Stimulated activated naive B cell treated with anti-CD40 and anti-IgM and Interleukin-4, amounts not matched to agents 10 μg/mL and 1 μg/mL and 100 μg/mL, for 72 hours (primary cell): ENCODE measurements around the gene ABCA4.
A peak's percentile ranks its signal among the peaks of the same experiment; 100 is the strongest.

Experiments used
- ATAC-seq, 2 donors: fragments of 150-1000 bp; cut with Tn5 transposase; replicated peaks; 2 replicates each; pipeline ENCODE4 v1.10.0; 2021; ENCODE audit warnings: moderate library complexity in 1 of 2
- DNase-seq: peaks from one replicate; pipeline ENCODE4 v3.0.0; 2021
- H3K27ac Mint-ChIP-seq: one replicate; pipeline ENCODE4 v1.8.0; 2022; ENCODE audit warnings: mild to moderate bottlenecking, mixed read lengths
- H3K27me3 Mint-ChIP-seq, 2 donors: one replicate each; pipeline ENCODE4 v1.8.0; 2022; ENCODE audit warnings: mixed read lengths in 2 of 2
- H3K36me3 Mint-ChIP-seq, 2 donors: one replicate each; pipeline ENCODE4 v1.8.0; 2022; ENCODE audit warnings: mixed read lengths in 2 of 2, mild to moderate bottlenecking in 1 of 2
- H3K4me1 Mint-ChIP-seq, 2 donors: one replicate each; pipeline ENCODE4 v1.8.0; 2022; ENCODE audit warnings: mixed read lengths in 2 of 2, mild to moderate bottlenecking in 1 of 2
- H3K4me3 Mint-ChIP-seq, 2 donors: one replicate each; pipeline ENCODE4 v1.8.0; 2022; ENCODE audit warnings: mild to moderate bottlenecking in 2 of 2, mixed read lengths in 2 of 2, moderate library complexity in 1 of 2
- H3K9me3 Mint-ChIP-seq, 2 donors: one replicate each; pipeline ENCODE4 v1.8.0; 2022; ENCODE audit warnings: mixed read lengths in 2 of 2, mild to moderate bottlenecking in 1 of 2

ABCA4 gene

DNA sequence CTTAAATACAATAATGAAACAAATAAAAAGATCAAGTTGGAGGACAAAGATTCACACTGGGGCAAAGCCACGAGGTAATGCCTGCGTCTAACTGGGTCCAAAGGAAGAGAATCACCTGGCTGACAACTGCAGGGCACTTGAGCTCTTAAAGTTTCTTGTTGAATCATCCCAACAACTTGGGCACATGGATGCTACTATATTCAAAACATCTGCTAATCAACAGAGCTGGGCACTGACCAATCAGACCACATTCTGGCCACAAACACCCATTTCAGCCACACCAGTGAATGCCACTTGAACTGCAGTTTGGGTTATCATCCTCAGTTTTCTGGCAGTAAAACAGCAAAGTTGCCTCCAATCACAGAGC lies 51.0 kb downstream of the ABCA4 start:
- Mint-ChIP-seq H3K4me3 (no peak overlapping the region), H3K9me3 (peaks cover 0 to 1% of the 10 kb centered on the region in 2 donors), H3K36me3 (no peaks in the 10 kb centered on the region), H3K4me1 (peaks cover 3 to 6% of the 10 kb centered on the region in 2 donors), H3K27me3 (no peaks in the 10 kb centered on the region), H3K27ac (no peak overlapping the region)
- ATAC-seq = no peak
- DNase-seq = no peak

DNA sequence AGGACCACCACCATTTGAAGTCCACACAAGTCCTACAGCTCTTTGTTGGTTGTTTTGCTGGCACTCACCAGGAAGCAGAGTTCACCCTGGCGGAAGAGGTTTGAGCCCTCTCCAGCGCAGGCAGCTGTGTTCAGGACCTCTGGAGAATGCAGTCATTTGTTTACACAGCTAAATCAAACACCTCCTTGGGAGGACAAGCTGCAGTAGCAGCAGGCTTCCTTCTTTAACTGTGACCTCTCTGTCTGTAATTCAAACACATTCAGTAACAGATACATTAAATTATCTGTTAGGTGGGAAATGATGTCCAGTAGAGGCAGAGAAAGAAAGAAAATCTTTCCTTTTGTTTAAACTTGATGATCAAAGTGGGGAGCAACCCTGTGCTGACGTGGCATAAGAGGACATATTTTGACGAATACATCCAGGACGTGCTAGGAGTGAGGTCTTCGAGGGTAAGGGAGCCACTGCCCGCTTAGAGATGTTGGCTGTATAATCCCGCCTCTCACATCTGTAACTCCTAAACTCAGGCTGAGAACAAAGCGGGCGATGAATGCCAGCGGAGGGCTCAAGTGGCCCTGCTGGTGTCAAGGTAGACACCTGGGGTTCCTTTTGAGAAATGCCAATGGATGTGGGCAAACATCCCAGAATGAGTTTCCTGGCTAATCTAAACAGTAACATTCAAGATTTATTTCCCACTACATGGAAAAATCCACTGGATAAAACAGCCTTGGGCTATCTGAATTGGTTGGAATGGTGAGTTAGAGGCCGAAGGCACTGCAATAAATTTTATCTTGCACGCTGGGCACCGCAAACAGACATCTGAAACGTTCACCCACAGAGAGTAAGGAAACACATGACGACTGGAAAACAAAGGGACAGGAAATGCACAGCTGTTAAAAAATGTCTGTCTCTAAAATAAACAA lies 51.7 kb downstream of the ABCA4 start:
- Mint-ChIP-seq H3K27me3 (no peaks in the 10 kb centered on the region), H3K27ac (no peak overlapping the region), H3K4me1 (peaks cover 3 to 6% of the 10 kb centered on the region in 2 donors), H3K36me3 (no peaks in the 10 kb centered on the region), H3K9me3 (no peaks in the 10 kb centered on the region), H3K4me3 (no peak overlapping the region)
- ATAC-seq (no peak), DNase-seq (no peak)

DNA sequence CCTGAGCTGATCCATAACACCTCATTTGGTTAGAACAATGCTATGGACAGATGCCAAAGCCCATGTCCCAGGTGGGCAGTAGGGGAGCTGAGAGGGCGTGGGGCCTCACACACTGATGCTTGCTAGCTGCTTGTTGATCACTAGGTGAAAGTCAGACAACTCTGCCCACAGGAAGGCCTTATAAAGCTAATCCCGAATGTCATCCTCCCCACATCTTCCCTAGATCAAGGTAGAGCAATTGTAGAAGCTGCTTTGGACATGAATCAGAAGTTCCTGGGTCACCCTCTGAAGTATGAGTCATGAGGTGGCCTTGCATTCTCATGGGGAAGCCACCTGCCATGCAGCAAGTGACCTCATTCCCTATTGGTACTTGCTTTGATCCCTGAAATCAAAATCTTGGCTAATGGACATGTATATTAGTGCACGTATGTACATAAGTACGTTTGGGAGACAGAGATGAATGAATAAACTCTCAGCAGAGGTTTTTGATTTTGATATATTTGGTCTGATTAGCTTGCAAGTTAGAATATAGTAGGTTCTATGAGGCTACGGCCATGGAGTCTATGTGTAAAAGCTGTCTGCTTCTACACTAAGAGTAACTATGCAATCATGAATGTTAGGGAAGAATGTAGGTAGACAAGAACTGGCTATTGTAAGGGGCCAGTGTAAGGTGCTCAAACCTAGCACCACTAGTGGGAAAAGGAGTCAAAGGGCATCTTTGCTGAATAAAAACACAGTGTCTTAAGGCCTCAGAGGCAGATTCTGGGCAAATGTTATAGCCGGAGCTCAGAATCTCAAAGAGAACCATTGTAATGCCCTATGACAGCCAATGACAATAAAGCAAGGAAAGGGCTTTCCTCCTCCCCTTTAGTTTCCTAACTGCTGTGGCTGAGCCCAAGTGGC lies 52.6 kb downstream of the ABCA4 start:
- DNase-seq (no peak), ATAC-seq (no peak)
- Mint-ChIP-seq H3K4me1 (peaks cover 3 to 6% of the 10 kb centered on the region in 2 donors), H3K4me3 (no peak overlapping the region), H3K9me3 (no peaks in the 10 kb centered on the region), H3K27ac (no peak overlapping the region), H3K36me3 (no peaks in the 10 kb centered on the region), H3K27me3 (no peaks in the 10 kb centered on the region)

DNA sequence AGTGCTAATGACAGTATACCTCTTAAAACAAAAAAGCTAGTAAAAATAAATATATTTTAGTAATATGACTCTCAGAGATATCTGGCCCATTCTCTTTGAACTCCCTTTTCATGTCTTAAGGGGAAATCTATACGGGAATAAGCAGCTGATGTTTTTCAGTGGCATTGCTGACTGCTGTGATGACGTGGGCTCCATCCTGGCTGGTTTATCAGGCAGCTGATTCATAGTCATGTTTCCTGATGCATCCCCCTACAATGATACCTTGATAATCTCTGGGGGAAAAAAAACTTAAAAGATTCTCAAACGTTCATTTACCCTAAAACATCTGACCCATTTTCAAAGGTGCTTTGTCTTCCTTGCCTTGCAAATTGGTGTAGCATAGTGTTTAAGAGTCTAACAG lies 53.8 kb downstream of the ABCA4 start:
- no peak for DNase-seq
- H3K4me3 Mint-ChIP-seq = no peak overlapping the region

DNA sequence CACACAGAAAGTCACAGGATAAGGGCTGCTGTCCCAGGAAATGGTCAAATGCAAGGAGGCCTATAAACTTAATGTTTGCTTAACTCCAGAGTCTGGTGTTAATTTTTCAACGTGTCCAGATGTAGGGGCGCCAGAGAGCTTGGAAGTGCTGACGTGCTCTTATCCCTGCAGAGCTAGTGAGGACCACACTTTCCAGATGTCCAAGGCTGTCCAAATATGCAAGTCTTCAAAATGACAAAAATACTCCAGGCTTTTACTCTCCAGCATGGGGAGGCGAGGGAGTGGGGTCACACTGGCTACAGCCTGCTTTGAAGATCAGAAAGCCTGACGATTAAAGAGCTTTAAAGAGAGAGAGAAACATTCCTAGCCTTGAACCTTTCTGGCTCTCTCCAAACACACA lies 57.6 kb downstream of the ABCA4 start:
- ATAC-seq (no peak), DNase-seq (no peak)
- H3K4me1 Mint-ChIP-seq = peaks cover 0 to 3% of the 10 kb centered on the region in 2 donors
- H3K27ac Mint-ChIP-seq = no peak overlapping the region
- no peaks in the 10 kb centered on the region for H3K36me3 Mint-ChIP-seq
- no peaks in the 10 kb centered on the region for H3K9me3 Mint-ChIP-seq
- H3K27me3 Mint-ChIP-seq = peaks cover 15 to 22% of the 10 kb centered on the region in 2 donors
- no peak overlapping the region for H3K4me3 Mint-ChIP-seq

More for the DNA sequence above, 53.8 kb downstream of the ABCA4 start:
- H3K27me3 Mint-ChIP-seq = peaks cover 0 to 2% of the 10 kb centered on the region in 2 donors
- H3K9me3 Mint-ChIP-seq = no peaks in the 10 kb centered on the region
- ATAC-seq = no peak
- no peak overlapping the region for H3K27ac Mint-ChIP-seq
- no peaks in the 10 kb centered on the region for H3K36me3 Mint-ChIP-seq
- H3K4me1 Mint-ChIP-seq = no peaks in the 10 kb centered on the region

DNA sequence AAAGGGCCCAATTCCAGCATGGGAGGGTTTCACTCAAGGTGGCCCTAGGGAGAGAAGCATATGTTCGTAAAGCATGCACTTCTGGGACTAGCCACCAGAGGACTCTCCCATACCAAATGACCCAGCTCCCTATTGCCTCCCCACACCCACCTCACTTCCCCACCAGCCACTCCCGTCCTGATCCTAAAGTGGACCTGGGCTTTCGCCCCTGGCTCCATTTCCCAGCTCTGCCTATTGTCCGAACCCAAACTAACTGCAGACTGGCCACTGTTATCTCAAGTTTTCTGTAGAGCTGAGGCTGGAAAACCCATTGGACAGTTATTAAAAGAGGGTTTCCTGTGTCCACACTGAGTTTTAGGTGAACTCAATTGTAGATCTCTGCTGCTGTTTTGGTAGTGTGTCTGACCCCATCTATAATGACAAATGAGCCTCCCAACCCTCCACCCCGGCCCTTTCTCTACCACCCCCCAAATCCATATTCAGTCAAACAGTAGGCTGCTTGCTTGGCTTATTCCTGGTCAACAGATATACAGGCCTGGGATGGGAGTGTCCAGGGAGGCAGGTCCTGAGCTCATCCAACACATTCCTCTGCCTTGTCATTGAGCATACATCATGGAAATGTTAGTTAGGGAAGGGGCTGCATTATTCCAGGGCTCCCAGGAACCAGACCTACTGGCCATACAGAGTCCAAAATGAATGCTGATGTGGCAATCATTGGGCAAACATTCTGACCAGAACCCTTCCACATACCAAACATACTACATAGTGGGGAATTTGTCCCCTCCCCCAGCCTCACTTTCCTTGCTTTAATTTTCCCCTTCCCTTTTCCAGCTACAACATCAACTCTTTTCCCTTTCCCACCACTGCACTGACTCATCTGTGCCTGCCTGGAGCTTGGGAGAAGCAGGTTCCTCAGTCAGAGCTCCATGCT lies 59.2 kb downstream of the ABCA4 start:
- ATAC-seq = peak; percentile 76 to 82
- Mint-ChIP-seq H3K9me3 (no peaks in the 10 kb centered on the region), H3K4me1 (peaks cover 0 to 3% of the 10 kb centered on the region in 2 donors), H3K4me3 (no peak overlapping the region), H3K27ac (no peak overlapping the region), H3K36me3 (no peaks in the 10 kb centered on the region), H3K27me3 (peaks cover 18 to 22% of the 10 kb centered on the region in 2 donors)
- DNase-seq = peak; percentile 13

DNA sequence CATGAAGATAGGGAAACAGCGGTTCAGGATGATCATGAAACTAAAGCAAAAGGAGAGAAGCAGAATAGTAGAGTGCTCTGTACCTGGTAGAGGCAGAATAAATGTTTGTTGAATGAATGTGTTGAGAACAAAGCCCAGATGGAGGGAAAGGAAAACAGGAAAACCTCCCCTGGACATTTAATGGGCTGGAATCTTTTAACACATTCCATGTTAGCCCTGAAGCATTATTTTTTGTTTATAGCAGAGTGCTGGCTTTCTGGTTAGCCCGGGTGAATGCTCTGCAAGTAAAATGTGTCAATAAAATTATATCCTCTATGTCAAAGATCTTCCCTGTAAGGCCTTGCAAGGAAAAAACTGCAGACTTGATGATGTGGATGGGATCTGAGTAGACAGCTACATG lies 60.2 kb downstream of the ABCA4 start:
- H3K4me3 Mint-ChIP-seq = no peak overlapping the region
- H3K36me3 Mint-ChIP-seq = no peaks in the 10 kb centered on the region
- H3K27me3 Mint-ChIP-seq = peaks cover 22 to 23% of the 10 kb centered on the region in 2 donors
- no peaks in the 10 kb centered on the region for H3K9me3 Mint-ChIP-seq
- ATAC-seq (no peak), DNase-seq (no peak)
- peaks cover 0 to 3% of the 10 kb centered on the region in 2 donors for H3K4me1 Mint-ChIP-seq
- H3K27ac Mint-ChIP-seq = no peak overlapping the region

DNA sequence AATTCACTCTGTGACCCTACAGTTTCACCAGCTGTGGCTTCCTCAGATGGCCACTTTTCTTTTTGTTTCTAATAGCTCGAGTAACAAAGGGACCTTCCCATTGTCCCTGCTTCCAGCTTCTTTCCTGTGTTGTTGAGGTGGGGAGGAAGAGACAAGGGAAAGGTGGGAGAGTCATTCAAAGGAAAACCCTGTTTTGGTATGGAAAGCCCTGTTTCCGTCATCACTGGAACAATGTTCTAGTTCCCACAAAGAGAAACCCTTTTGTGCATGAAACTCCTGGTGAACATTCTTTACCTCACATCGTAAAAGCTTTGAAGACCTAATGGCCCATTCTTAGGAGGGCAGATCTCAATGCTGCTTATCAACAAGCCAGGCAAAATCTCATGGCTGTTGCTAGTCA lies 62.2 kb downstream of the ABCA4 start:
- no peaks in the 10 kb centered on the region for H3K36me3 Mint-ChIP-seq
- no peaks in the 10 kb centered on the region for H3K9me3 Mint-ChIP-seq
- peaks cover 0 to 3% of the 10 kb centered on the region in 2 donors for H3K4me1 Mint-ChIP-seq
- H3K27me3 Mint-ChIP-seq = peaks cover 23 to 30% of the 10 kb centered on the region in 2 donors
- H3K27ac Mint-ChIP-seq = no peak overlapping the region
- DNase-seq (no peak), ATAC-seq (no peak)
- H3K4me3 Mint-ChIP-seq = no peak overlapping the region

DNA sequence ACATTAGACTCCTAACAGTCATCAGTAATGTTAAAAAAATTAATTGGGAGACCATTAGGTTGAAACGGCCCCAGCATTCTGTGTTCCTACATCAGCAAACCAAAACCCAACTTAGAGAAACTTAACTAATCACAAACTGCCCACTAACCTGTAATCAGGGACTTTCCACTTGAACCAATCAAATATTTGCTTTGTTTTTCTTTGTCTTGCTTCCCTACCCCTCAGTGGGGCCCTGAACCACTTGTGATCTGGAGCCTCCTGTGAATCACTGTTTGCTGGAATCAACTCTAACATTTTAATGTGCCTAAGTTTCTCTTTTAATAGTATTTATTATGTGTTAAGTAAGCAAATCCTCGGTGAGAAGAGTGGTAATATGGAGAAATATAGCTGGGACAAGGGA lies 64.0 kb downstream of the ABCA4 start:
- H3K27me3 Mint-ChIP-seq = peaks cover 25 to 34% of the 10 kb centered on the region in 2 donors
- no peaks in the 10 kb centered on the region for H3K9me3 Mint-ChIP-seq
- H3K27ac Mint-ChIP-seq = no peak overlapping the region
- ATAC-seq (no peak), DNase-seq (no peak)
- H3K36me3 Mint-ChIP-seq = no peaks in the 10 kb centered on the region
- H3K4me3 Mint-ChIP-seq = no peak overlapping the region
- H3K4me1 Mint-ChIP-seq = peaks cover 0 to 3% of the 10 kb centered on the region in 2 donors

DNA sequence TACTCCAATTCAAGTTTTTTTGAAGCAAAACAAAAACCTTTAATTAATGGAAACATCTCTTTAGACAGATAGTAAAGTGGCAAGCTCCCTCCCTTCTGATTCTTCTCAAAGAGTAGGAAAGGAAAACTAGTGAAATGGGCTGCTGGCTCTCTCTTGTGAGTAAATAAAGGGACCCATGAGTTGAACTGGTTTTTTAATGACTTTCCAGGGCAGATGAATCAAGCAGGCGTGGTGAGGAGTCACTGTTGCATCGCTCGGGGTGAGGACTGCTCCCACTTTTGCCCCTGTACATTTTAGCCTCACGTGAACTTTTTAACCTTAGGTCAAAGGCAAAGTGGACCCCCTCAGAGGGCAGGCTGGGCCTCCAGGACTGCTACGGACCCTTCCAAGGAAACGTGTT lies 64.8 kb downstream of the ABCA4 start:
- no peaks in the 10 kb centered on the region for H3K36me3 Mint-ChIP-seq
- H3K27ac Mint-ChIP-seq = no peak overlapping the region
- no peaks in the 10 kb centered on the region for H3K9me3 Mint-ChIP-seq
- ATAC-seq (no peak), DNase-seq (no peak)
- no peak overlapping the region for H3K4me3 Mint-ChIP-seq
- H3K27me3 Mint-ChIP-seq = peaks cover 19 to 31% of the 10 kb centered on the region in 2 donors
- H3K4me1 Mint-ChIP-seq = no peaks in the 10 kb centered on the region

DNA sequence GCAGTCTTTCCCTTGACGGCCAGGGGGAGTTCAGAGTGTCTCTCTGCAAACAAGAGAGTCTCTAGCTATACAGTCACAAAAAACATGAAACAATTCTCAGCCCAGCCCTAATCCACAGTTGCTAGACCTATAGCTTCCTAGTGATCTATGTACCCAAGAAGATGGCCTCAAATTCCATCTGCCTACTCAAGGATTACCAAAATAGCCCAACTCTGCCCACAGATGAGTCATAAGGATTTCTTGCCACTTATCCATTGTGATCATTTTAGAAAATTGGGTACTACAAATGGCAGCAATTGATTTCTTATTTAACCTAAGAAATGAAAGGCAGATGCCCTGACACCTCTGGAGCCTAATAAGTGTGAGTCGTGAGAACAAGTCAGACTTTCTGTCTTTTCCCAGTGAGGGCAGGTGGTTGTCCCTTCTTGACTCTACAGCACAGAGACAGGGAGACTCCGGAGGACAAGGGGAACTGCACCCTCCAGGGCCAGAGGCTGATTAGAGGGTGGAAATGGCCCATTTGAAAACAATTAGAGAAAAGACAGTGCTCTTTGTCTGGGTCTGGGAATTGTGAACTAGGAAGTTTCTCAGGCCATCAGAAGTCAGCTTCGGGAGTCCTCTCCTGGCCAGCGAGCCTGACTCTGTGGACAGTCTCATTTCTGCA lies 65.4 kb downstream of the ABCA4 start:
- ATAC-seq (no peak), DNase-seq (no peak)
- Mint-ChIP-seq H3K36me3 (no peaks in the 10 kb centered on the region), H3K27me3 (peaks cover 18 to 26% of the 10 kb centered on the region in 2 donors), H3K27ac (no peak overlapping the region), H3K9me3 (no peaks in the 10 kb centered on the region), H3K4me3 (no peak overlapping the region), H3K4me1 (no peaks in the 10 kb centered on the region)

DNA sequence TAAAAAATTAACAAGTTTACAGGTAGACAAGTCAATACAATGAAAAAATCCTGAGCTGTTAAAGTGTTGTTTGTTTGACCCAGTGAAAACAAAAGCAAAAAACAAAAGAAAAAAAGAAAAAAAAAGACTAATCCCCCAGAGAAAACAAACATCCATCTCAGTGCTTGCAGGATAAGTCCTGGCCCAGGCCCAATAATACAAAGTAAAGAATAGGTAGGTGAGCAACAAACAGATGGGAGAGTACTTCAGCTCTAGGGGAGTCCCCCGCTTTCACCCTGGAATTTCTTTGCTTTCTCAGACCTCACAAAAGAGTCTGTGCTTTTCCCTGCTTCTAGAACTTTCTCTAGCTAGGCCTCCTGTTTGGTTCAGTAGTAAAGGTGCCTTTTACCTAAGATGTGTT lies 70.3 kb downstream of the ABCA4 start:
- no peaks in the 10 kb centered on the region for H3K4me1 Mint-ChIP-seq
- DNase-seq = no peak
- H3K27ac Mint-ChIP-seq = no peak overlapping the region
- no peak for ATAC-seq
- no peaks in the 10 kb centered on the region for H3K36me3 Mint-ChIP-seq
- no peak overlapping the region for H3K4me3 Mint-ChIP-seq
- no peaks in the 10 kb centered on the region for H3K9me3 Mint-ChIP-seq
- H3K27me3 Mint-ChIP-seq = peaks cover 14 to 32% of the 10 kb centered on the region in 2 donors

DNA sequence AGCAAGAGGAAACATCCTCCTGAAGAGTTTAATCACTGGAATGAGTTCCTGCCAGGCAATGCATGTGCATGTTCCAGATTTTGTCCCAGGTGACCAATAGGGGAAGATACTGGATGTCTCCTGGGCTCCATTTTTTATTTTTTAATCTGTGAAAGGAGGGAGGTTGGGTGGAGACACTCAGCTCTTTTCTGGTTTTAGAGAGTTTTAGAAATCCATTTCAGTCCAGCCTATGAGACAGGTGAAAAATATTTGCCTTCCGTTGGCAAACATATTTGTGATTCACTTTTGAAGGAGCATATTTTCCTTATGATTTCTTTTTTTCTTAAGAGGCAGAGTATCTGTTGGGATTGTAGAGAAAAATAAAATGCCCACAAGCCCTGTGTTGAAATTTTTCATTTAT lies 70.7 kb downstream of the ABCA4 start:
- Mint-ChIP-seq H3K4me1 (no peaks in the 10 kb centered on the region), H3K4me3 (no peak overlapping the region), H3K36me3 (no peaks in the 10 kb centered on the region), H3K9me3 (no peaks in the 10 kb centered on the region), H3K27me3 (peaks cover 18 to 35% of the 10 kb centered on the region in 2 donors), H3K27ac (no peak overlapping the region)
- no peak for DNase-seq
- no peak for ATAC-seq
